Neuronal stem cell (in vitro differentiated cells): ENCODE measurements around the gene DLGAP4.

Experiments
- DNase-seq: peaks from one replicate; pipeline ENCODE4 v3.0.0-alpha.2; 2013; ENCODE audit warnings: low spot score
- H2AFZ ChIP-seq: one replicate; pipeline ENCODE4 v1.6.1; 2013; ENCODE audit warnings: mild to moderate bottlenecking, low read length, inconsistent platforms
- H2AK5ac ChIP-seq: 2 replicates; pipeline ENCODE4 v1.6.1; 2013; ENCODE audit warnings: low read depth, mild to moderate bottlenecking, inconsistent platforms, low read length, moderate library complexity, mixed read lengths
- H2BK120ac ChIP-seq: 2 replicates; pipeline ENCODE4 v1.6.1; 2013; ENCODE audit warnings: low read depth, mild to moderate bottlenecking, inconsistent platforms, low read length, moderate library complexity, mixed read lengths
- H2BK12ac ChIP-seq: one replicate; pipeline ENCODE4 v1.6.1; 2013; ENCODE audit warnings: low read length, inconsistent platforms
- H2BK15ac ChIP-seq: 2 replicates; pipeline ENCODE4 v1.6.1; 2013; ENCODE audit warnings: mild to moderate bottlenecking, low read length, inconsistent platforms, mixed read lengths
- H2BK5ac ChIP-seq: one replicate; pipeline ENCODE4 v1.6.1; 2013; ENCODE audit warnings: inconsistent platforms, mild to moderate bottlenecking, low read length, moderate library complexity
- H3K14ac ChIP-seq: one replicate; pipeline ENCODE4 v1.6.1; 2013; ENCODE audit warnings: low read length, inconsistent platforms
- H3K18ac ChIP-seq: 2 replicates; pipeline ENCODE4 v1.6.1; 2013; ENCODE audit warnings: low read length, inconsistent platforms
- H3K23ac ChIP-seq: 2 replicates; pipeline ENCODE4 v1.6.1; 2013; ENCODE audit warnings: low read depth, mild to moderate bottlenecking, mixed read lengths, low read length, inconsistent platforms; ENCODE audit not compliant: poor library complexity
- H3K27ac ChIP-seq: replicated peaks from 3 replicates; pipeline ENCODE4 v1.5.1; 2013; ENCODE audit warnings: low read length, inconsistent platforms
- H3K27me3 ChIP-seq, 3 experiments: 2 replicates each; pipeline ENCODE4 v1.6.1; 2013; ENCODE audit warnings: low read length in 3 of 3, mild to moderate bottlenecking in 2 of 3, inconsistent platforms in 1 of 3, low read depth in 1 of 3, mixed read lengths in 1 of 3, moderate library complexity in 1 of 3; ENCODE audit not compliant: control insufficient read depth in 3 of 3, insufficient read depth in 3 of 3
- H3K36me3 ChIP-seq, 2 donors: replicated peaks in 1 of 2; 2 replicates each; pipeline ENCODE4 v1.6.1; 2013; ENCODE audit warnings: low read length in 2 of 2; ENCODE audit not compliant: control insufficient read depth in 2 of 2, insufficient read depth in 2 of 2
- H3K4ac ChIP-seq: 2 replicates; pipeline ENCODE4 v1.6.1; 2013; ENCODE audit warnings: inconsistent platforms, mild to moderate bottlenecking, low read length, moderate library complexity
- H3K4me1 ChIP-seq, 2 donors: 1 replicate in 1 of 2; 2 replicates in 1 of 2; pipeline ENCODE4 v1.6.1; 2013; ENCODE audit warnings: low read length in 2 of 2, low read depth in 1 of 2; ENCODE audit not compliant: control insufficient read depth in 2 of 2, insufficient read depth in 1 of 2
- H3K4me2 ChIP-seq: one replicate; pipeline ENCODE4 v1.6.1; 2013; ENCODE audit warnings: mild to moderate bottlenecking, low read length, inconsistent platforms; ENCODE audit not compliant: insufficient read depth, poor library complexity, severe bottlenecking
- H3K4me3 ChIP-seq, 2 donors: 2 replicates each; pipeline ENCODE4 v1.5.1; 2013; ENCODE audit warnings: low read length in 2 of 2, mild to moderate bottlenecking in 2 of 2, inconsistent platforms in 1 of 2, moderate library complexity in 1 of 2
- H3K79me1 ChIP-seq: one replicate; pipeline ENCODE4 v1.6.1; 2013; ENCODE audit warnings: low read depth, mild to moderate bottlenecking, inconsistent platforms, low read length, moderate library complexity
- H3K9ac ChIP-seq: one replicate; pipeline ENCODE4 v1.6.1; 2013; ENCODE audit warnings: mild to moderate bottlenecking, low read depth, low read length, inconsistent platforms; ENCODE audit not compliant: poor library complexity
- H3K9me3 ChIP-seq, 2 donors: replicated peaks in 1 of 2; 2 replicates each; pipeline versions ENCODE3 to v1.6.1; 2013; ENCODE audit warnings: low read length in 2 of 2, mild to moderate bottlenecking in 2 of 2, inconsistent platforms in 1 of 2, low read depth in 1 of 2, mixed read lengths in 1 of 2, moderate library complexity in 1 of 2; ENCODE audit not compliant: control insufficient read depth in 2 of 2, insufficient read depth in 1 of 2
- H4K8ac ChIP-seq: one replicate; pipeline ENCODE4 v1.6.1; 2013; ENCODE audit warnings: low read depth, mild to moderate bottlenecking, inconsistent platforms, low read length, moderate library complexity
- H4K91ac ChIP-seq: one replicate; pipeline ENCODE4 v1.6.1; 2013; ENCODE audit warnings: low read length, low read depth, mild to moderate bottlenecking, inconsistent platforms; ENCODE audit not compliant: poor library complexity
- WGBS, 2 donors: extraction: QIAGEN DNeasy Blood & Tissue Kit; methylation state at CpG; one replicate each; pipeline ENCODE4 v1.1.7; 2013; ENCODE audit warnings: missing lambda C conversion rate in 2 of 2, mixed read lengths in 1 of 2; ENCODE audit not compliant: insufficient read length in 2 of 2, insufficient replicate concordance in 1 of 2; ENCODE audit errors: extremely low coverage in 2 of 2; 5-methylcytosine and 5-hydroxymethylcytosine counted together

Gene DLGAP4

GRCh38 chr20:36267605-36268381 is 38.3 kb upstream of the DLGAP4 start:
- no peak for DNase-seq
- Histone ChIP-seq H2AFZ (peak overlapping the region; percentile 9), H3K4ac (peak overlapping the region; percentile 17), H4K8ac (no peak overlapping the region), H3K36me3 (no peaks in the 10 kb centered on the region), H3K18ac (peak overlapping the region; percentile 87), H3K4me2 (no peak overlapping the region), H4K91ac (peak overlapping the region; percentile 40), H3K27ac (no peak overlapping the region), H2BK120ac (no peak overlapping the region), H3K14ac (peak overlapping the region; percentile 42), H3K27me3 (no peaks in the 10 kb centered on the region), H2AK5ac (peak overlapping the region; percentile 3), H3K9me3 (no peaks in the 10 kb centered on the region), H3K4me3 (no peak overlapping the region), H2BK12ac (no peak overlapping the region), H3K79me1 (no peaks in the 10 kb centered on the region), H3K23ac (peak overlapping the region; percentile 87), H2BK15ac (peak overlapping the region; percentile 37), H3K4me1 (peaks cover 4 to 11% of the 10 kb centered on the region in 2 donors), H2BK5ac (no peak overlapping the region), H3K9ac (no peak overlapping the region)
- WGBS, 2 donors = no CpG with 5 or more reads among the region's 24 CpGs

- no peak for DNase-seq
- H4K8ac ChIP-seq = no peak overlapping the region
These were observed 37.4 kb upstream of the DLGAP4 start for GRCh38 chr20:36268440-36269342.

GRCh38 chr20:36269507-36269906 is 36.6 kb upstream of the DLGAP4 start:
- Histone ChIP-seq H3K4ac (no peak overlapping the region), H2BK12ac (no peak overlapping the region), H3K27me3 (no peaks in the 10 kb centered on the region), H4K8ac (no peak overlapping the region), H3K36me3 (no peaks in the 10 kb centered on the region), H2BK5ac (no peak overlapping the region), H3K9ac (no peak overlapping the region), H3K4me3 (no peak overlapping the region), H3K14ac (no peak overlapping the region), H3K27ac (no peak overlapping the region), H3K4me1 (peaks cover 10 to 19% of the 10 kb centered on the region in 2 donors), H3K18ac (no peak overlapping the region), H2AK5ac (no peak overlapping the region), H3K79me1 (no peaks in the 10 kb centered on the region), H3K4me2 (no peak overlapping the region), H3K9me3 (no peaks in the 10 kb centered on the region), H3K23ac (no peak overlapping the region), H4K91ac (no peak overlapping the region), H2BK120ac (no peak overlapping the region), H2AFZ (peak overlapping the region; percentile 8), H2BK15ac (no peak overlapping the region)
- DNase-seq = no peak
- no CpG with 5 or more reads among the region's 2 CpGs for WGBS, 2 donors

More at GRCh38 chr20:36268440-36269342, 37.4 kb upstream of the DLGAP4 start:
- no peak overlapping the region for H2BK15ac ChIP-seq
- H3K18ac ChIP-seq = no peak overlapping the region
- H3K4ac ChIP-seq = no peak overlapping the region
- peak overlapping the region; percentile 25 for H3K27ac ChIP-seq
- no peaks in the 10 kb centered on the region for H3K9me3 ChIP-seq
- H3K4me3 ChIP-seq = no peak overlapping the region
- H2AFZ ChIP-seq = peak overlapping the region; percentile 3
- H3K9ac ChIP-seq = no peak overlapping the region
- H4K91ac ChIP-seq = no peak overlapping the region
- H3K79me1 ChIP-seq = no peaks in the 10 kb centered on the region
- H3K14ac ChIP-seq = no peak overlapping the region
- H3K4me1 ChIP-seq = peaks cover 4 to 12% of the 10 kb centered on the region in 2 donors
- no peak overlapping the region for H2BK5ac ChIP-seq
- H3K36me3 ChIP-seq = no peaks in the 10 kb centered on the region
- no CpG with 5 or more reads among the region's 10 CpGs for WGBS, 2 donors
- H2BK120ac ChIP-seq = no peak overlapping the region
- H3K27me3 ChIP-seq = no peaks in the 10 kb centered on the region
- no peak overlapping the region for H2BK12ac ChIP-seq
- peak overlapping the region; percentile 3 for H2AK5ac ChIP-seq
- no peak overlapping the region for H3K23ac ChIP-seq
- no peak overlapping the region for H3K4me2 ChIP-seq
